Neural progenitor cell (in vitro differentiated cells): Measurements from ENCODE around the gene ADORA2A. TPM values are rescaled to one million over a fixed set of nuclear protein-coding genes. Genes with fewer than 3 reads are reported as not detected.

Source experiments
- DNase-seq: peaks from one replicate; pipeline ENCODE4 v3.0.0-alpha.2; 2016; ENCODE audit warnings: low spot score
- H2AFZ ChIP-seq: fragments of 200-600 bp; sonication (generic); replicated peaks from 2 replicates; pipeline ENCODE4 v1.6.1; 2016; ENCODE audit warnings: antibody characterized with exemption
- H3F3A ChIP-seq: fragments of 200-600 bp; sonication (generic); 2 replicates; pipeline ENCODE4 v1.6.1; 2016; ENCODE audit warnings: antibody characterized with exemption, low read depth
- H3K27ac ChIP-seq: fragments of 200-600 bp; sonication (generic); 2 replicates; pipeline ENCODE4 v1.5.1; 2016; ENCODE audit warnings: mild to moderate bottlenecking
- H3K27me3 ChIP-seq: fragments of 200-600 bp; sonication (generic); 2 replicates; pipeline ENCODE4 v1.6.1; 2016; ENCODE audit warnings: mild to moderate bottlenecking, moderate library complexity
- H3K36me3 ChIP-seq: fragments of 200-600 bp; sonication (generic); 2 replicates; pipeline ENCODE4 v1.5.1; 2016
- H3K4me1 ChIP-seq: fragments of 200-600 bp; sonication (generic); 2 replicates; pipeline ENCODE4 v1.6.1; 2016; ENCODE audit warnings: mixed run types
- H3K4me2 ChIP-seq: fragments of 200-600 bp; sonication (generic); 2 replicates; pipeline ENCODE4 v1.6.1; 2016
- H3K4me3 ChIP-seq: fragments of 200-600 bp; sonication (generic); 2 replicates; pipeline ENCODE4 v1.5.1; 2016
- H3K79me2 ChIP-seq: fragments of 200-600 bp; sonication (generic); 2 replicates; pipeline ENCODE4 v1.6.1; 2016; ENCODE audit warnings: low read depth
- H3K9ac ChIP-seq: fragments of 200-600 bp; sonication (generic); 2 replicates; pipeline ENCODE4 v1.6.1; 2016
- H3K9me3 ChIP-seq: fragments of 200-600 bp; sonication (generic); 2 replicates; pipeline ENCODE4 v1.5.1; 2016; ENCODE audit warnings: low read depth
- H4K20me1 ChIP-seq: fragments of 200-600 bp; sonication (generic); 2 replicates; pipeline ENCODE4 v1.6.1; 2016; ENCODE audit warnings: low read depth
- H3K27ac Mint-ChIP-seq: 3 replicates; pipeline ENCODE4 v1.8.0; 2021; ENCODE audit warnings: mixed read lengths
- H3K27me3 Mint-ChIP-seq: 2 replicates; pipeline ENCODE4 v1.8.0; 2022; ENCODE audit warnings: low read depth, mild to moderate bottlenecking, inconsistent platforms, moderate library complexity, mixed read lengths; ENCODE audit not compliant: insufficient read depth
- H3K36me3 Mint-ChIP-seq: 3 replicates; pipeline ENCODE4 v1.8.0; 2021; ENCODE audit warnings: mixed read lengths
- H3K4me1 Mint-ChIP-seq: 3 replicates; pipeline ENCODE4 v1.8.0; 2021; ENCODE audit warnings: mixed read lengths
- H3K4me3 Mint-ChIP-seq: 3 replicates; pipeline ENCODE4 v1.8.0; 2021; ENCODE audit warnings: mild to moderate bottlenecking, moderate library complexity, mixed read lengths
- H3K9me3 Mint-ChIP-seq: 3 replicates; pipeline ENCODE4 v1.8.0; 2020; ENCODE audit warnings: mixed read lengths
- EZH2 ChIP-seq: fragments of 200-600 bp; sonication (generic); IDR thresholded peaks from 2 replicates; pipeline ENCODE4 v1.6.1; 2017; ENCODE audit warnings: antibody characterized with exemption, mild to moderate bottlenecking, moderate library complexity
- EZH2phosphoT487 ChIP-seq: fragments of 200-600 bp; sonication (generic); IDR thresholded peaks from 2 replicates; pipeline ENCODE4 v1.6.1; 2017; ENCODE audit warnings: antibody characterized with exemption
- total RNA-seq: library from RNA; depleted of rRNA; stranded (reverse); fragments of >200 nt; gene quantifications from 2 replicates; pipeline ENCODE4 v1.2.3, GENCODE V29; 2015; ENCODE audit warnings: low replicate concordance
- TF ChIP-seq, protein P1 (sequence below): fragments of 200-600 bp; sonication (generic); IDR thresholded peaks from 2 replicates; pipeline ENCODE4 v1.5.1; 2017; ENCODE audit warnings: antibody characterized with exemption, mild to moderate bottlenecking

Gene ADORA2A
- total RNA-seq, 1 donor from 2014 or later: 0.51 TPM

GRCh38 chr22:24431309-24432034 lies 4.1 kb downstream of the ADORA2A start:
- no peak for DNase-seq
- Mint-ChIP-seq H3K27ac (peak overlapping the region; percentile 90), H3K27me3 (peaks cover 11% of the 10 kb centered on the region), H3K36me3 (no peaks in the 10 kb centered on the region), H3K4me1 (peaks cover 22% of the 10 kb centered on the region), H3K9me3 (no peaks in the 10 kb centered on the region), H3K4me3 (peak overlapping the region; percentile 21)
- Histone ChIP-seq H2AFZ (no peak overlapping the region), H3K9ac (no peak overlapping the region), H3K27me3 (peaks cover 11% of the 10 kb centered on the region), H3K27ac (no peak overlapping the region), H4K20me1 (no peaks in the 10 kb centered on the region), H3K9me3 (no peaks in the 10 kb centered on the region), H3K4me1 (no peaks in the 10 kb centered on the region), H3F3A (peaks cover 8% of the 10 kb centered on the region), H3K4me2 (no peak overlapping the region), H3K4me3 (no peak overlapping the region), H3K36me3 (no peaks in the 10 kb centered on the region), H3K79me2 (no peaks in the 10 kb centered on the region)
- TF ChIP-seq EZH2: no peak
- TF ChIP-seq EZH2phosphoT487: no peak
- TF ChIP-seq, protein P1, sequence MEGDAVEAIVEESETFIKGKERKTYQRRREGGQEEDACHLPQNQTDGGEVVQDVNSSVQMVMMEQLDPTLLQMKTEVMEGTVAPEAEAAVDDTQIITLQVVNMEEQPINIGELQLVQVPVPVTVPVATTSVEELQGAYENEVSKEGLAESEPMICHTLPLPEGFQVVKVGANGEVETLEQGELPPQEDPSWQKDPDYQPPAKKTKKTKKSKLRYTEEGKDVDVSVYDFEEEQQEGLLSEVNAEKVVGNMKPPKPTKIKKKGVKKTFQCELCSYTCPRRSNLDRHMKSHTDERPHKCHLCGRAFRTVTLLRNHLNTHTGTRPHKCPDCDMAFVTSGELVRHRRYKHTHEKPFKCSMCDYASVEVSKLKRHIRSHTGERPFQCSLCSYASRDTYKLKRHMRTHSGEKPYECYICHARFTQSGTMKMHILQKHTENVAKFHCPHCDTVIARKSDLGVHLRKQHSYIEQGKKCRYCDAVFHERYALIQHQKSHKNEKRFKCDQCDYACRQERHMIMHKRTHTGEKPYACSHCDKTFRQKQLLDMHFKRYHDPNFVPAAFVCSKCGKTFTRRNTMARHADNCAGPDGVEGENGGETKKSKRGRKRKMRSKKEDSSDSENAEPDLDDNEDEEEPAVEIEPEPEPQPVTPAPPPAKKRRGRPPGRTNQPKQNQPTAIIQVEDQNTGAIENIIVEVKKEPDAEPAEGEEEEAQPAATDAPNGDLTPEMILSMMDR: no peak

GRCh38 chr22:24432059-24432853 lies 4.9 kb downstream of the ADORA2A start:
- no peak overlapping the region for H3K9ac ChIP-seq
- no peak for DNase-seq
- H3K4me2 ChIP-seq: no peak overlapping the region
- H3K9me3 Mint-ChIP-seq: no peaks in the 10 kb centered on the region
- H3K79me2 ChIP-seq: no peaks in the 10 kb centered on the region
- TF ChIP-seq, protein P1: no peak
- TF ChIP-seq EZH2phosphoT487: no peak
- no peak for TF ChIP-seq EZH2
- no peak overlapping the region for H2AFZ ChIP-seq
- H3K27me3 ChIP-seq: peaks cover 6% of the 10 kb centered on the region
- H4K20me1 ChIP-seq: no peaks in the 10 kb centered on the region
- H3K4me1 Mint-ChIP-seq: peaks cover 24% of the 10 kb centered on the region
- no peaks in the 10 kb centered on the region for H3K4me1 ChIP-seq
- H3K4me3 Mint-ChIP-seq: no peak overlapping the region
- H3K4me3 ChIP-seq: no peak overlapping the region
- H3K36me3 Mint-ChIP-seq: no peaks in the 10 kb centered on the region
- peaks cover 8% of the 10 kb centered on the region for H3K27me3 Mint-ChIP-seq
- no peak overlapping the region for H3K27ac ChIP-seq
- no peaks in the 10 kb centered on the region for H3K36me3 ChIP-seq
- H3F3A ChIP-seq: peaks cover 8% of the 10 kb centered on the region
- no peak overlapping the region for H3K27ac Mint-ChIP-seq
- H3K9me3 ChIP-seq: no peaks in the 10 kb centered on the region

GRCh38 chr22:24433001-24433827 lies 5.8 kb downstream of the ADORA2A start:
- TF ChIP-seq, protein P1: no peak
- no peak for TF ChIP-seq EZH2phosphoT487
- no peak for TF ChIP-seq EZH2
- no peak overlapping the region for H3K9ac ChIP-seq
- no peaks in the 10 kb centered on the region for H3K79me2 ChIP-seq
- H3K36me3 ChIP-seq: no peaks in the 10 kb centered on the region
- H3K4me1 Mint-ChIP-seq: peaks cover 23% of the 10 kb centered on the region
- no peaks in the 10 kb centered on the region for H3K9me3 ChIP-seq
- H2AFZ ChIP-seq: no peak overlapping the region
- H3K4me3 ChIP-seq: no peak overlapping the region
- H3K27me3 ChIP-seq: peaks cover 6% of the 10 kb centered on the region
- peak overlapping the region; percentile 79 for H3K27ac Mint-ChIP-seq
- H3K27ac ChIP-seq: no peak overlapping the region
- H3K27me3 Mint-ChIP-seq: peaks cover 8% of the 10 kb centered on the region
- peaks cover 8% of the 10 kb centered on the region for H3F3A ChIP-seq
- no peaks in the 10 kb centered on the region for H4K20me1 ChIP-seq
- no peaks in the 10 kb centered on the region for H3K9me3 Mint-ChIP-seq
- H3K4me3 Mint-ChIP-seq: no peak overlapping the region
- H3K4me2 ChIP-seq: no peak overlapping the region
- no peaks in the 10 kb centered on the region for H3K4me1 ChIP-seq
- H3K36me3 Mint-ChIP-seq: no peaks in the 10 kb centered on the region
- no peak for DNase-seq
